Measurements from ENCODE around the gene BIRC6. TPM values are rescaled to one million over a fixed set of nuclear protein-coding genes. Genes with fewer than 3 reads are reported as not detected.

BIRC6 gene
- polyA plus RNA-seq, 3 donors = 11.5 to 32.6 (median 12.9) TPM

- Mint-ChIP-seq H3K36me3 (peaks cover 35 to 68% of the 10 kb centered on the region in 2 donors), H3K27ac (peak overlapping the region in 1 of 7 donors; percentile 74), H3K27me3 (ENCODE audit: low read depth in 3 of 3) (no peaks in the 10 kb centered on the region), H3K4me1 (peaks cover 4% of the 10 kb centered on the region), H3K4me3 (no peak overlapping the region), H3K9me3 (no peaks in the 10 kb centered on the region)
- Histone ChIP-seq H4K20me1 (ENCODE audit: insufficient read depth, low read length) (peaks cover 8% of the 10 kb centered on the region), H2AFZ (ENCODE audit: insufficient read depth, low read depth, low read length, poor library complexity, severe bottlenecking) (no peak overlapping the region), H3K4me3 (replicated peaks in 1 of 3; ENCODE audit: low read depth in 2 of 3, low read length in 3 of 3) (no peak overlapping the region), H3K4me1 (ENCODE audit: control insufficient read depth in 1 of 2, insufficient read depth in 2 of 2, low read length in 2 of 2) (no peaks in the 10 kb centered on the region), H3K36me3 (replicated peaks in 1 of 2; ENCODE audit: control insufficient read depth in 1 of 2, insufficient read depth in 2 of 2, low read length in 2 of 2) (peaks cover 27 to 56% of the 10 kb centered on the region in 2 donors), H3K9me3 (replicated peaks in 1 of 2; ENCODE audit: control insufficient read depth in 1 of 2, insufficient read depth in 1 of 2, low read length in 2 of 2) (no peaks in the 10 kb centered on the region), H3K27me3 (ENCODE audit: control insufficient read depth in 2 of 2, insufficient read depth in 2 of 2, low read length in 2 of 2) (no peaks in the 10 kb centered on the region), H3K79me2 (ENCODE audit: insufficient read depth, low read length) (no peaks in the 10 kb centered on the region), H3K27ac (ENCODE audit: low read depth in 1 of 2, low read length in 2 of 2) (no peak overlapping the region), H3K9ac (ENCODE audit: insufficient read depth, low read length, poor library complexity, severe bottlenecking) (no peak overlapping the region), H3K4me2 (replicated peaks; ENCODE audit: extremely low read depth, low read length, poor library complexity, severe bottlenecking) (no peak overlapping the region)
- TF ChIP-seq, protein P1, sequence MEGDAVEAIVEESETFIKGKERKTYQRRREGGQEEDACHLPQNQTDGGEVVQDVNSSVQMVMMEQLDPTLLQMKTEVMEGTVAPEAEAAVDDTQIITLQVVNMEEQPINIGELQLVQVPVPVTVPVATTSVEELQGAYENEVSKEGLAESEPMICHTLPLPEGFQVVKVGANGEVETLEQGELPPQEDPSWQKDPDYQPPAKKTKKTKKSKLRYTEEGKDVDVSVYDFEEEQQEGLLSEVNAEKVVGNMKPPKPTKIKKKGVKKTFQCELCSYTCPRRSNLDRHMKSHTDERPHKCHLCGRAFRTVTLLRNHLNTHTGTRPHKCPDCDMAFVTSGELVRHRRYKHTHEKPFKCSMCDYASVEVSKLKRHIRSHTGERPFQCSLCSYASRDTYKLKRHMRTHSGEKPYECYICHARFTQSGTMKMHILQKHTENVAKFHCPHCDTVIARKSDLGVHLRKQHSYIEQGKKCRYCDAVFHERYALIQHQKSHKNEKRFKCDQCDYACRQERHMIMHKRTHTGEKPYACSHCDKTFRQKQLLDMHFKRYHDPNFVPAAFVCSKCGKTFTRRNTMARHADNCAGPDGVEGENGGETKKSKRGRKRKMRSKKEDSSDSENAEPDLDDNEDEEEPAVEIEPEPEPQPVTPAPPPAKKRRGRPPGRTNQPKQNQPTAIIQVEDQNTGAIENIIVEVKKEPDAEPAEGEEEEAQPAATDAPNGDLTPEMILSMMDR (IDR thresholded peaks at IDR 0.05) = no peak
- 94% methylated on average over 2 of the region's 3 CpGs for WGBS (ENCODE audit: insufficient coverage)
- no peak for DNase-seq
- intact Hi-C loops (cut with micrococcal nuclease) = no loop called here
Measured at GRCh38 chr2:32572030-32572429, 215.2 kb downstream of the BIRC6 start.

DNA sequence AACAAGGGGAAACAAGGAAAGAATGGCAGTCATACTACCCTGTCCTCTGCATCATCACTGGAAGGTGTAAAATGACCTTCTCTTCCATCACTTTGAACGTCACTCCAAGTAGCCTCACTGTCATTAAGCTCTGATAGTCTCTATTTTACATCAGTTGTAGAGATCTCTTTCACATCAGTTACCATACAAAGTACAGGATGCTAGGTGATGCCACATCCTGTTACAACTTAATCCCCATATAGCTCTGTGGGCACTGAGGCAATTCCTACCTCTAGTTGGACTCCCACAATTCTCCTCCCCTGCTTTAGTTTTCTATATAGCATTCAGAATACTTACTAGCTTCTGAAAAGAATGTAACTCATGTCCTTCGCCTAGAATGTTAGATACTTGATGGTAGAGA, 215.9 kb downstream of the BIRC6 start:
- Histone ChIP-seq H3K4me2 (replicated peaks; ENCODE audit: extremely low read depth, low read length, poor library complexity, severe bottlenecking) (no peak overlapping the region), H3K27me3 (ENCODE audit: control insufficient read depth in 2 of 2, insufficient read depth in 2 of 2, low read length in 2 of 2) (no peaks in the 10 kb centered on the region), H3K9me3 (replicated peaks in 1 of 2; ENCODE audit: control insufficient read depth in 1 of 2, insufficient read depth in 1 of 2, low read length in 2 of 2) (no peaks in the 10 kb centered on the region), H2AFZ (ENCODE audit: insufficient read depth, low read depth, low read length, poor library complexity, severe bottlenecking) (no peak overlapping the region), H3K9ac (ENCODE audit: insufficient read depth, low read length, poor library complexity, severe bottlenecking) (no peak overlapping the region), H3K27ac (ENCODE audit: low read depth in 1 of 2, low read length in 2 of 2) (no peak overlapping the region), H4K20me1 (ENCODE audit: insufficient read depth, low read length) (peaks cover 8% of the 10 kb centered on the region), H3K36me3 (replicated peaks in 1 of 2; ENCODE audit: control insufficient read depth in 1 of 2, insufficient read depth in 2 of 2, low read length in 2 of 2) (peaks cover 27 to 56% of the 10 kb centered on the region in 2 donors), H3K4me1 (ENCODE audit: control insufficient read depth in 1 of 2, insufficient read depth in 2 of 2, low read length in 2 of 2) (no peaks in the 10 kb centered on the region), H3K79me2 (ENCODE audit: insufficient read depth, low read length) (no peaks in the 10 kb centered on the region), H3K4me3 (replicated peaks in 1 of 3; ENCODE audit: low read depth in 2 of 3, low read length in 3 of 3) (no peak overlapping the region)
- no peak overlapping the region for H3K4me3 Mint-ChIP-seq
- peaks cover 4% of the 10 kb centered on the region for H3K4me1 Mint-ChIP-seq
- no peaks in the 10 kb centered on the region for H3K27me3 Mint-ChIP-seq (ENCODE audit: low read depth in 3 of 3)
- DNase-seq = no peak
- intact Hi-C loops (cut with micrococcal nuclease) = no loop called here
- peak overlapping the region in 1 of 7 donors; percentile 72 for H3K27ac Mint-ChIP-seq
- WGBS (ENCODE audit: insufficient coverage) = no CpG with 5 or more reads among the region's 2 CpGs
- TF ChIP-seq, protein P1 (IDR thresholded peaks at IDR 0.05) = no peak
- peaks cover 30 to 63% of the 10 kb centered on the region in 2 donors for H3K36me3 Mint-ChIP-seq
- no peaks in the 10 kb centered on the region for H3K9me3 Mint-ChIP-seq
